Astrocyte (in vitro differentiated cells and primary cell): ENCODE data around the gene TNIP1. TPM values are rescaled to one million over a fixed set of nuclear protein-coding genes. Genes with fewer than 3 reads are reported as not detected.

ENCODE experiments used
- DNase-seq: peaks from one replicate; pipeline ENCODE4 v3.0.0-alpha.2; 2010; ENCODE audit warnings: low read depth
- FAIRE-seq: peaks from 2 replicates; lab custom pipeline; 2011; peaks lifted over from hg19 to GRCh38; lab: Jason Lieb, UNC
- H2AFZ ChIP-seq: 2 replicates; pipeline ENCODE4 v1.6.0; 2012; ENCODE audit warnings: low read depth, low read length, inconsistent platforms
- H3K27ac ChIP-seq: 2 replicates; pipeline ENCODE4 v1.5.1; 2011; ENCODE audit warnings: low read depth, low read length, inconsistent platforms
- H3K27me3 ChIP-seq: 2 replicates; pipeline ENCODE4 v1.6.0; 2011; ENCODE audit warnings: low read length, inconsistent platforms; ENCODE audit not compliant: insufficient read depth
- H3K36me3 ChIP-seq: 2 replicates; pipeline ENCODE4 v1.5.1; 2011; ENCODE audit warnings: low read length, inconsistent platforms; ENCODE audit not compliant: insufficient read depth
- H3K4me1 ChIP-seq: 2 replicates; pipeline ENCODE4 v1.5.1; 2011; ENCODE audit warnings: low read length, inconsistent platforms; ENCODE audit not compliant: insufficient read depth
- H3K4me2 ChIP-seq: 2 replicates; pipeline ENCODE4 v1.6.0; 2012; ENCODE audit warnings: low read length, inconsistent platforms
- H3K4me3 ChIP-seq: 2 replicates; pipeline ENCODE4 v1.5.1; 2011; ENCODE audit warnings: low read depth, mild to moderate bottlenecking, low read length, inconsistent platforms; ENCODE audit not compliant: insufficient read depth
- H3K79me2 ChIP-seq: 2 replicates; pipeline ENCODE4 v1.6.0; 2012; ENCODE audit warnings: mild to moderate bottlenecking, low read length, inconsistent platforms; ENCODE audit not compliant: insufficient read depth
- H3K9ac ChIP-seq: 2 replicates; pipeline ENCODE4 v1.6.0; 2012; ENCODE audit warnings: mild to moderate bottlenecking, low read length, inconsistent platforms
- H3K9me3 ChIP-seq: 2 replicates; pipeline ENCODE4 v1.5.1; 2012; ENCODE audit warnings: low read depth, mild to moderate bottlenecking, low read length, inconsistent platforms; ENCODE audit not compliant: insufficient read depth
- H4K20me1 ChIP-seq: 2 replicates; pipeline ENCODE4 v1.6.0; 2012; ENCODE audit warnings: low read length, inconsistent platforms; ENCODE audit not compliant: insufficient read depth
- H3K27ac Mint-ChIP-seq: one replicate; pipeline ENCODE4 v1.8.0; 2021; ENCODE audit warnings: mild to moderate bottlenecking, mixed read lengths; ENCODE audit not compliant: unreplicated experiment
- H3K27me3 Mint-ChIP-seq: one replicate; pipeline ENCODE4 v1.8.0; 2021; ENCODE audit warnings: low read depth, mixed read lengths; ENCODE audit not compliant: unreplicated experiment
- H3K36me3 Mint-ChIP-seq: one replicate; pipeline ENCODE4 v1.8.0; 2021; ENCODE audit warnings: low read depth, mixed read lengths; ENCODE audit not compliant: unreplicated experiment
- H3K4me1 Mint-ChIP-seq: one replicate; pipeline ENCODE4 v1.8.0; 2021; ENCODE audit warnings: low read depth, mixed read lengths; ENCODE audit not compliant: unreplicated experiment
- H3K4me3 Mint-ChIP-seq: one replicate; pipeline ENCODE4 v1.8.0; 2021; ENCODE audit warnings: mild to moderate bottlenecking, moderate library complexity, mixed read lengths; ENCODE audit not compliant: unreplicated experiment
- H3K9me3 Mint-ChIP-seq: one replicate; pipeline ENCODE4 v1.8.0; 2021; ENCODE audit warnings: mild to moderate bottlenecking, mixed read lengths; ENCODE audit not compliant: unreplicated experiment
- CTCF ChIP-seq: IDR thresholded peaks from 2 replicates; pipeline ENCODE4 v1.5.1; 2011; ENCODE audit warnings: low read depth, mild to moderate bottlenecking, inconsistent platforms, low read length, moderate library complexity; ENCODE audit not compliant: insufficient read depth
- EZH2 ChIP-seq: IDR thresholded peaks from 2 replicates; pipeline ENCODE4 v1.6.1; 2012; ENCODE audit warnings: mild to moderate bottlenecking, low read length, inconsistent platforms; ENCODE audit not compliant: insufficient read depth
- total RNA-seq: library from RNA; stranded (reverse); gene quantifications from 2 replicates; pipeline ENCODE4 v1.2.1, GENCODE V29; 2021

TNIP1 gene
- total RNA-seq, 1 donor from 2014 or later = 119 TPM

DNA sequence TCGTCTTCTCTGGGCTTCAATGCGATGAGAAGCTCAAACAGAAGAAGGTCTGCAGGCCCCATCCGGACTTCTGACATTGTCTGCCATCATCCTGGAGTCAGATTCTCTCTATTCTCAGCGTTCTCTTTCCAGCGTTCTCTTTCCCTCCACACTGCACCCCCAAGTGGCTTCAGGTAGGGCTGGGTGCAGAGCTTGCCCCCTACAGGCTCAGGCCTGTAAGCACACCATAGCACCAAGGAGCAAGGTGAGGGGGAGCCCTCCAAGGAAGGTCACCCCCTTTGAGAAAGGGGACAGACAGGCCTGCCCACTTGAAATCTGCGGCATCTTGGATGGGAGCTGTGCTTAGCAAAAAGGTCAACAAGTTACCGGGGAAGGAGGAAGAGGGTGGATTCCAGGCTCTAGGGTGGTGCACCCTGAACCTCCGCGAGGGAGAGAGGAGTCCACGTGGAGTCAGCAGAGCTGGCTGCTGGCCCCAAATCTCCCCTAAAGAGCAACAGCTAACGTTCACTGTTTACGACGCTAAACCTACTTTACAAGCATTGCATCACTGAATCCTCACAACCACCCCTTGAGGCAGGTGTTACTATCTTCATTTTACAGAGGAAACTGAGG lies 32.9 kb downstream of the TNIP1 start:
- H3K27me3 ChIP-seq = no peaks in the 10 kb centered on the region
- no peak overlapping the region for H3K9ac ChIP-seq
- no peaks in the 10 kb centered on the region for H3K79me2 ChIP-seq
- H3K9me3 ChIP-seq = no peaks in the 10 kb centered on the region
- H3K36me3 Mint-ChIP-seq = peaks cover 18% of the 10 kb centered on the region
- TF ChIP-seq CTCF = peak; percentile 63
- TF ChIP-seq EZH2 = no peak
- H3K36me3 ChIP-seq = peaks cover 28% of the 10 kb centered on the region
- H3K4me1 ChIP-seq = peaks cover 7% of the 10 kb centered on the region
- DNase-seq (no peak), FAIRE-seq (no peak)
- H3K27me3 Mint-ChIP-seq = no peaks in the 10 kb centered on the region
- no peak overlapping the region for H3K4me3 ChIP-seq
- no peaks in the 10 kb centered on the region for H3K9me3 Mint-ChIP-seq
- no peak overlapping the region for H2AFZ ChIP-seq
- H3K4me1 Mint-ChIP-seq = peaks cover 11% of the 10 kb centered on the region
- H3K27ac Mint-ChIP-seq = no peak overlapping the region
- H3K4me3 Mint-ChIP-seq = no peak overlapping the region
- peaks cover 45% of the 10 kb centered on the region for H4K20me1 ChIP-seq
- H3K4me2 ChIP-seq = no peak overlapping the region
- H3K27ac ChIP-seq = no peak overlapping the region

GRCh38 chr5:151042453-151043093 lies 38.3 kb downstream of the TNIP1 start:
- Mint-ChIP-seq H3K27me3 (no peaks in the 10 kb centered on the region), H3K4me1 (peaks cover 15% of the 10 kb centered on the region), H3K27ac (no peak overlapping the region), H3K4me3 (no peak overlapping the region), H3K36me3 (peaks cover 30% of the 10 kb centered on the region), H3K9me3 (no peaks in the 10 kb centered on the region)
- no peak overlapping the region for H2AFZ ChIP-seq
- no peak overlapping the region for H3K4me3 ChIP-seq
- H3K9me3 ChIP-seq = no peaks in the 10 kb centered on the region
- peaks cover 43% of the 10 kb centered on the region for H3K36me3 ChIP-seq
- H3K4me2 ChIP-seq = no peak overlapping the region
- DNase-seq = no peak
- peaks cover 19% of the 10 kb centered on the region for H4K20me1 ChIP-seq
- FAIRE-seq = no peak
- H3K27me3 ChIP-seq = no peaks in the 10 kb centered on the region
- TF ChIP-seq CTCF (no peak), EZH2 (no peak)
- peaks cover 19% of the 10 kb centered on the region for H3K4me1 ChIP-seq
- H3K79me2 ChIP-seq = no peaks in the 10 kb centered on the region
- no peak overlapping the region for H3K9ac ChIP-seq
- no peak overlapping the region for H3K27ac ChIP-seq
